Measurements from ENCODE around the gene PSEN2. TPM values are rescaled to one million over a fixed set of nuclear protein-coding genes. Genes with fewer than 3 reads are reported as not detected.

The PSEN2 gene
- total and polyA plus RNA-seq, 10 of the 15 experiments (the other 5 are each of a cell fraction or from before 2014, with no cell fraction given) = 0.90 to 13.3 (median 7.0) TPM

GRCh38 chr1:226889616-226890330 lies 19.4 kb downstream of the PSEN2 start:
- BruUV-seq (replicated peaks) = no TSS peak
- no peak for ATAC-seq
- ChIA-PET RAD21 (ENCODE audit: unreplicated experiment) (no interaction called here), CTCF (no interaction called here), SMC1A (ENCODE audit: uncharacterized antibody, unreplicated experiment) (no interaction called here), POLR2A (no interaction called here)
- Histone ChIP-seq H2AFZ (ENCODE audit: control insufficient read depth, low read depth, low read length) (no peak overlapping the region), H3K36me3 (ENCODE audit: control insufficient read depth in 2 of 2, insufficient read depth in 2 of 2, low read length in 1 of 2) (peaks cover 0 to 4% of the 10 kb centered on the region in 2 experiments; a peak in 2 of 4 replicates), H3K27ac (ENCODE audit: control insufficient read depth, insufficient read depth) (no peak overlapping the region), H3K79me2 (ENCODE audit: control insufficient read depth, insufficient read depth, low read length) (no peaks in the 10 kb centered on the region), H3K9ac (ENCODE audit: control insufficient read depth, insufficient read depth, low read length) (no peak overlapping the region), H3K4me3 (no peak overlapping the region), H3K4me2 (ENCODE audit: control insufficient read depth, insufficient read depth) (no peak overlapping the region), H3K4me1 (ENCODE audit: control insufficient read depth, insufficient read depth, low read length) (peaks cover 23% of the 10 kb centered on the region), H3K9me3 (replicated peaks; ENCODE audit: control insufficient read depth, insufficient read depth, low read length) (no peaks in the 10 kb centered on the region), H4K20me1 (ENCODE audit: control insufficient read depth, insufficient read depth) (no peaks in the 10 kb centered on the region), H3K27me3 (replicated peaks in 1 of 2; ENCODE audit: control insufficient read depth in 2 of 2, insufficient read depth in 2 of 2, low read length in 1 of 2) (no peaks in the 10 kb centered on the region)
- FAIRE-seq = no peak
- in situ Hi-C loops (cut with MboI) (no loop called here), intact Hi-C loops (cut with micrococcal nuclease; ENCODE audit: unreplicated experiment) (no loop called here)
- WGBS (ENCODE audit: insufficient coverage, insufficient replicate concordance, low lambda C conversion rate, missing lambda C conversion rate) = 74% methylated on average over 12 of the region's 12 CpGs
- DNase-seq (ENCODE audit: low read depth, low spot score) = no peak
- no peak for TF ChIP-seq WRNIP1 (IDR thresholded peaks at IDR 0.05; ENCODE audit: borderline replicate concordance, low read depth, low read length)
- no peak for TF ChIP-seq PAX8 (IDR thresholded peaks at IDR 0.05)
- no peak for TF ChIP-seq ASH2L (IDR thresholded peaks at IDR 0.05; ENCODE audit: borderline replicate concordance, low read depth)
- no peak for TF ChIP-seq SUPT20H (IDR thresholded peaks at IDR 0.05; ENCODE audit: borderline replicate concordance, control insufficient read depth, low read depth, low read length)
- TF ChIP-seq ELK1 (IDR thresholded peaks at IDR 0.05; ENCODE audit: low read depth, low read length) = no peak
- TF ChIP-seq CREM (IDR thresholded peaks at IDR 0.05; ENCODE audit: low read depth) = no peak
- no peak for TF ChIP-seq HDGF (IDR thresholded peaks at IDR 0.05)
- no peak for TF ChIP-seq SMAD5 (IDR thresholded peaks at IDR 0.05; ENCODE audit: low read depth)
- TF ChIP-seq CEBPZ (IDR thresholded peaks at IDR 0.05; ENCODE audit: low read depth, low read length) = no peak
- no peak for TF ChIP-seq HDAC2 (IDR thresholded peaks at IDR 0.05)

Data from GM12878 (cell line).